WTC11 (cell line): Measurements from ENCODE around the gene GGACT. TPM values are rescaled to one million over a fixed set of nuclear protein-coding genes. Genes with fewer than 3 reads are reported as not detected.

Experiments used
- ATAC-seq: fragments of 200-7000 bp; cut with Tn5 transposase; 2 replicates; pipeline ENCODE4 v1.10.0; 2021; ENCODE audit warnings: mild to moderate bottlenecking, moderate library complexity
- CTCF ChIA-PET: fragments of 300-600 bp; sonication (Branson Sonifier 250); formaldehyde crosslinking; loops from one replicate; lab custom pipeline; 2021; ENCODE audit warnings: antibody characterized with exemption; lab: Charles Lee
- POLR2A ChIA-PET: fragments of 350-600 bp; sonication (Branson Sonifier 250); formaldehyde crosslinking; loops from one replicate; lab custom pipeline; 2021; ENCODE audit warnings: antibody characterized with exemption; lab: Charles Lee
- DNase-seq: peaks from one replicate; pipeline ENCODE4 v3.0.0; 2021; ENCODE audit warnings: low spot score
- H3K27ac Mint-ChIP-seq: 2 replicates; pipeline ENCODE4 v1.8.0; 2021; ENCODE audit warnings: mixed read lengths
- H3K27me3 Mint-ChIP-seq: 2 replicates; pipeline ENCODE4 v1.8.0; 2021; ENCODE audit warnings: low read depth, mild to moderate bottlenecking, moderate library complexity, mixed read lengths
- H3K36me3 Mint-ChIP-seq: 2 replicates; pipeline ENCODE4 v1.8.0; 2021; ENCODE audit warnings: mixed read lengths
- H3K4me1 Mint-ChIP-seq: 2 replicates; pipeline ENCODE4 v1.8.0; 2022; ENCODE audit warnings: mixed read lengths
- H3K4me3 Mint-ChIP-seq: 2 replicates; pipeline ENCODE4 v1.8.0; 2021; ENCODE audit warnings: mild to moderate bottlenecking, moderate library complexity, mixed read lengths
- H3K9me3 Mint-ChIP-seq: 2 replicates; pipeline ENCODE4 v1.8.0; 2021; ENCODE audit warnings: mixed read lengths
- ATF1 ChIP-seq: sonication (generic); formaldehyde crosslinking; IDR thresholded peaks from 2 replicates; pipeline ENCODE4 v1.8.1; 2023; ENCODE audit warnings: mild to moderate bottlenecking, moderate library complexity, missing genetic modification reagents
- CTCF ChIP-seq: fragments of 200-600 bp; IDR thresholded peaks from 2 replicates; pipeline ENCODE4 v1.8.0; 2022; ENCODE audit warnings: antibody characterized with exemption
- ETV6 ChIP-seq: sonication (generic); formaldehyde crosslinking; IDR thresholded peaks from 2 replicates; pipeline ENCODE4 v1.8.1; 2022; ENCODE audit warnings: mild to moderate bottlenecking, missing genetic modification reagents
- FOXK1 ChIP-seq: sonication (generic); formaldehyde crosslinking; IDR thresholded peaks from 2 replicates; pipeline ENCODE4 v1.8.0; 2022; ENCODE audit warnings: mild to moderate bottlenecking, moderate library complexity, missing genetic modification reagents
- GTF2I ChIP-seq: fragments of 250-450 bp; sonication (Bioruptor Pico); conservative IDR thresholded peaks from 2 replicates; pipeline ENCODE4 v1.4.0; 2021; ENCODE audit warnings: mild to moderate bottlenecking
- JUN ChIP-seq: sonication (generic); formaldehyde crosslinking; IDR thresholded peaks from 2 replicates; pipeline ENCODE4 v1.8.0; 2023; ENCODE audit warnings: mild to moderate bottlenecking, missing genetic modification reagents
- MLX ChIP-seq: sonication (generic); formaldehyde crosslinking; IDR thresholded peaks from 2 replicates; pipeline ENCODE4 v1.8.1; 2023; ENCODE audit warnings: mild to moderate bottlenecking, missing genetic modification reagents, moderate library complexity
- NFE2L1 ChIP-seq: sonication (generic); formaldehyde crosslinking; IDR thresholded peaks from 2 replicates; pipeline ENCODE4 v1.8.1; 2023; ENCODE audit warnings: missing genetic modification reagents
- NR3C1 ChIP-seq: sonication (generic); formaldehyde crosslinking; conservative IDR thresholded peaks from 2 replicates; pipeline ENCODE4 v1.8.1; 2023; ENCODE audit warnings: low read depth, mild to moderate bottlenecking, missing genetic modification reagents
- PRRX2 ChIP-seq: fragments of 250-450 bp; sonication (Bioruptor Pico); IDR thresholded peaks from 2 replicates; pipeline ENCODE4 v1.8.0; 2021; ENCODE audit warnings: mild to moderate bottlenecking
- STAT6 ChIP-seq: sonication (generic); formaldehyde crosslinking; conservative IDR thresholded peaks from 2 replicates; pipeline ENCODE4 v1.8.1; 2023; ENCODE audit warnings: mild to moderate bottlenecking, low read depth, missing genetic modification reagents, moderate library complexity
- TP53 ChIP-seq: sonication (generic); formaldehyde crosslinking; IDR thresholded peaks from 2 replicates; pipeline ENCODE4 v1.8.1; 2023; ENCODE audit warnings: mild to moderate bottlenecking, missing genetic modification reagents
- USF2 ChIP-seq: sonication (generic); formaldehyde crosslinking; IDR thresholded peaks from 2 replicates; pipeline ENCODE4 v1.8.1; 2023; ENCODE audit warnings: mild to moderate bottlenecking, missing genetic modification reagents, moderate library complexity
- ZBTB21 ChIP-seq: sonication (generic); formaldehyde crosslinking; IDR thresholded peaks from 2 replicates; pipeline ENCODE4 v1.8.1; 2023; ENCODE audit warnings: mild to moderate bottlenecking, missing genetic modification reagents, borderline replicate concordance
- ZNF317 ChIP-seq: sonication (generic); formaldehyde crosslinking; IDR thresholded peaks from 2 replicates; pipeline ENCODE4 v1.8.1; 2023; ENCODE audit warnings: low read depth, mild to moderate bottlenecking, moderate library complexity, missing genetic modification reagents, borderline replicate concordance
- ZSCAN18 ChIP-seq: fragments of 250-450 bp; sonication (Bioruptor Pico); IDR thresholded peaks from 2 replicates; pipeline ENCODE4 v2.1.2; 2022; ENCODE audit warnings: mild to moderate bottlenecking, moderate library complexity
- total RNA-seq: library from RNA; stranded (reverse); gene quantifications from 3 replicates; pipeline ENCODE4 v1.2.3, GENCODE V29; 2021

GGACT gene
- total RNA-seq, 1 experiment from 2014 or later = 2.4 TPM

GRCh38 chr13:100506600-100507422 lies 81.8 kb downstream of the GGACT start:
- ChIA-PET CTCF (no interaction called here), POLR2A (no interaction called here)
- no peak for DNase-seq
- H3K27ac Mint-ChIP-seq = no peak overlapping the region
- ATAC-seq = no peak
- H3K27me3 Mint-ChIP-seq = no peaks in the 10 kb centered on the region
- no peaks in the 10 kb centered on the region for H3K36me3 Mint-ChIP-seq
- H3K4me3 Mint-ChIP-seq = no peak overlapping the region
- H3K9me3 Mint-ChIP-seq = no peaks in the 10 kb centered on the region
- TF ChIP-seq PRRX2 (CRISPR knock-in tag) (no peak), FOXK1 (CRISPR knock-in tag) (no peak), STAT6 (CRISPR knock-in tag) (no peak), ZSCAN18 (CRISPR knock-in tag) (no peak), TP53 (CRISPR knock-in tag) (no peak), ETV6 (no peak), JUN (no peak), NR3C1 (CRISPR knock-in tag) (no peak), USF2 (no peak), MLX (CRISPR knock-in tag) (no peak), CTCF (no peak), ATF1 (CRISPR knock-in tag) (no peak), ZNF317 (CRISPR knock-in tag) (no peak), GTF2I (no peak)
- H3K4me1 Mint-ChIP-seq = peaks cover 70% of the 10 kb centered on the region

GRCh38 chr13:100506154-100506553 lies 82.4 kb downstream of the GGACT start:
- H3K4me3 Mint-ChIP-seq = no peak overlapping the region
- CTCF ChIA-PET = no interaction called here
- H3K4me1 Mint-ChIP-seq = peaks cover 63% of the 10 kb centered on the region
- no peaks in the 10 kb centered on the region for H3K36me3 Mint-ChIP-seq
- H3K27ac Mint-ChIP-seq = 0 out of 2 replicates have a peak overlapping the region, but pooled peaks have one; percentile 43
- H3K27me3 Mint-ChIP-seq = no peaks in the 10 kb centered on the region
- no peaks in the 10 kb centered on the region for H3K9me3 Mint-ChIP-seq
- DNase-seq (no peak), ATAC-seq (no peak)
- TF ChIP-seq NFE2L1 (no peak), ZBTB21 (no peak)
- TF ChIP-seq, all 79 proteins: peak for 0
- POLR2A ChIA-PET = no interaction called here
